Measurements from ENCODE around the gene CATSPERD.
A peak's percentile ranks its signal among the peaks of the same experiment; 100 is the strongest.

Gene CATSPERD, protein sequence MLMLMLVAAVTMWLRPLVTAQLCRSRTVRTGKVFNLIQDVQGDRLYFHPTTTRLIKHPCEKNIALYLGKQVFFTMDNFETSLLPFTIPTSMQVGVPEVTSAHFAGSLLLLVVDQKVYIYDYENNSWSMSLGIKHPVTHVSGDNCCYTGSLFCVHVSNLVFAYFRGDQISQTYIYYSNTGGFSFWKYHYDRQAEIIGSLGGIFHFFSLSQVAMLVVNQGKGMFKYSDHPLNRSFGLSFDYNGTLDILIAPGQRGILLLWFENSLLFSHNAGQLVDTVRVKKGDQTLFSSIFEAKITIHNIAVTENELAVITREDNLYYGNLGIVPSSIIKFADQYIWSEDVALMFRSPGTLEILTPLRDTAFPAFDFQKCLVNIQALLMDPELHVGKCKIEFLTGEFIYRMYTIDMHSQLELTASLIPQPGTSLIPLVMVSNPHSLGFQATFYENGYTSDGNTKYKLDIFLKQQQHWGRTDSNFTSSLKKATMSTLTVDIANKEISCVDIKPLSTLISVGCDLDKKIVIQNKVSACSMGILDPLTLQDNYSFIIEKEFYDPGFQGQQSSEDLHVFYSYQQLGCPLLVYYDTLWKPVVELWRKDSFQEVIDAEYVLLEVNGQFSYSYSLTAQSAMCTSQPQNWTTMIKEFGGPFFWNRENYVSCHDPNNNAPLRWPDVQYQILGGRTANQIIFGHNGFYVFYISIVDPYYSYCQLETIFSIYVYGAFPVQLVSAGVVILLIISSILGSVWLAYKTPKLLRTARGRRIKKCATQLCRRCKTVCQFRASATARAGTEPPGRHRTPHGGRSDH

DNA sequence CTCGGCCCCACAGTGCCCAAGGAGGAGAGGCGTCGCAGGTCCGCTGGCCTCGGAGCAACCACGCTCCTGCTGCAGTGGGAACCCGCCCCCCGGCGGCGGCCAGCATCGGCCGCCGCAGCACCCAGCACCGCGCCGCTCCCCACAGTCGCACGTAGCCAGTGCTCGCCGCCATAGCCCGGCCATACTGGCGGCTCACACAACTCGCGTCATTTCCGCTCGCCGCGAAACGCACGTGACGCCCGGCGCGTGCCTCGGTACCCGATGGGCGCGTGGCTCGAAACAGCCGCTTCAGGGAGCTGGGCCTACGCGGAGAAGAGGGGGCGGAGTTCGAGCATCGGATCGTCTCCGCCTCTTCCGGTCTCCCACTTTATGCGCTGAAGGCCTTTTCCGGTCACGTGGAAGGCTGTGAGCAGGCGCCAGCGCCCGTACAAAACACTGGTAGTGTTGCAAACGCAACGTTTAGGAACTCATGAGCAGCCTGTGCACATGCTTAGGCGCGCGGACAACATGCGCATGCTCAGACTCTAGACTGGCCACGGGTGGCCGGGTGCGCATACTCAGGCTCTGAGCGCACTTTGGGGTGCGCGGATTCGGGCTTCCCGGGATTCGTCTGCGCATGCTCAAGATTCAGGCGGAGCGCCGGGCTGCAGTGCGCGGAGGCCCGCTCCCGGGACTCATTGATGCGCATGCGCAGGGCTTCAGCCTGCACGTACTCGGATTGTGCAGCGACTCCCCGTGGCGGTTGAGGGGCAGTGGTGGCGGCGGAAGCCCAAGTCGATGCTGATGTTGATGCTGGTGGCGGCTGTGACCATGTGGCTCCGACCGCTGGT, at the start of gene CATSPERD, which contains the start of gene LONP1:
Gene CATSPERD, plus strand, starts transcription at position 677 of the 830 bp plus-strand sequence. Its CDS starts 101 bp downstream, at position 778.
Gene LONP1, minus strand, starts transcription at position 186 of the 830 bp plus-strand sequence. Its CDS starts 14 bp downstream, at position 172.
- FAIRE-seq = peak; percentile 36

DNA sequence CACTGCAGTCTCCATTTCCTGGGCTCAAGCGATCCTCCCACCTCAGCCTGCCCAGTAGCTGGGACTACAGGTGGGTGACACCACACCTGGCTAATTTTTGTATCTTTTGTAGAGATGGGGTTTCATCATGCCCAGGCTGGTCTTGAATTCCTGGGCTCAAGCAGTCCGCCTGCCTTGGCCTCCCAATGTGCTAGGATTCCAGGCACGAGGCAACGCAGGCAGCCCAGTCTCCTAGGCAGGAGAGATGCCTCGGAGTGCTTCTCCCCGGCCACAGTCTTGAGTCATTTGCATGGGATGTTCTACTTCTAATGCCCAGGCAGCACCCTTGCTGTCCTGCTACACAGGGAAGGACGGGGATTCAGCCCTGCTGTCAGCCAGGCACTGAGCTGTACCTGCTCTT, 48.8 kb upstream of the CATSPERD start:
- no peak for FAIRE-seq

DNA sequence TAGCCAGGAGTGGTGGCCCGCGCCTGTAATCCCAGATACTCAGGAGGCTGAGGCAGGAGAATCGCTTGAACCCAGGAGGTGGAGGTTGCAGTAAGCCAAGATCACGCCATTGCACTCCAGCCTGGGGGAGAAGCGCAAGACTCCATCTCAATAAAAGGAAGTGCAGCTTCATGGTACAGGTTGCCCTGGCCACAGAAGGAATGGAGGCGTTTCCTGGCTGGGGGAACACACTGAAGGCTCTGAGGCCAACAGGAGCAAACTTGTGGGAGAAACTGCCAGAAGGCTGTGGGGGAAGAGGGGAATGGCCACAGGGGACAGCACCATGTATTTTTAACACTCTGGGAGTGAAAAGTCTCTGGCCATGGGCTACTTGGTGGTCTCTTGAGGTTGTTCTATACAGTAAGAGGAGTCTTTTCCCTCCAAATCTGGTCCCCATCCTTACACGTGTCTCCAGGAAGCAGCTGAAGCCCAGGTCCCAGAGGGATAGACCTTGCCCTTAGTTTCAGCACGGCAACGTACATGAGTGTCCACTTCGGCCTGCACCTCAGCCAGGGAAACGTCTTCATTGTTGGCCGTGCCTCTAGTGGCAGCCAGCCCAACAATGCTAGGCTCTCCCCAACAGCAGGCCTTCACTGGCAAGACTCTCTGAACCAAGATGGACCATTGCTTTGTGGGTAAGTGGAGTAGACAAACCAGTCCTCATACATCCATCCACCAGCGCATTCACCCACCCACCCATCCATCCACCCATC, 47.6 kb upstream of the CATSPERD start:
- no peak for FAIRE-seq

DNA sequence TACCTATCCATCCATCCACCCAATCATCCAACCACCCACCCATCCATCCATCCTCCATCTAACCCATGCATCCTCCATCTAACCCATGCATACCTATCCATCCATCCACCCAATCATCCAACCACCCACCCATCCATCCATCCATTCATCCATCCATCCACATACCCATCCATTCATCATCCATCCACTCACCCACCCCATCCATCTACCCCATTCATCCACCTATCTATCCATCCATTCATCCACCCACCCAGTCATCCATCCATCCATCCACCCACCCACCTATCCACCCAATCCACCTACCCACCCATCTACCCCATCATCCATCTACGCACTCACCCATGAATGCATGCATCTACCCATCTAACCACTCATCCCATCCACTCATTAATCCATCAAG, 46.7 kb upstream of the CATSPERD start:
- FAIRE-seq = no peak

DNA sequence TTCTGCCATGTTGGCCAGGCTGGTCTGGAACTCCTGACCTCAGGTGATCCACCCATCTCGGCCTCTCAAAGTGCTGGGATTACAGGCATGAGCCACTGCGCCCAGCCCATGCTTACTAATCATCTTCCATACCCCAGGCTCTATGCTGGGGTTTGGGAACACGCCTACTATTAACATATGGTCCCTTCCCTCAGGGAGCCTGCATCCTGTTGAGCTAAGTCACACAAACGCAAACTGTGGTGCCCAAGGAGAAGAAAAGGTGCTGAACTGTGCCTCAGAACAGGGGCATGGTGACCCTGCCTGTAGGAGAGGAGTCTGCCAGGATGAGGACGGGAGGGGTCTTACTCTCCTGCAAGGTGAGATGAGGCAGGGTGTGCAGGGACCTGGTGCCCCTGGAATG, 45.7 kb upstream of the CATSPERD start:
- FAIRE-seq = no peak

DNA sequence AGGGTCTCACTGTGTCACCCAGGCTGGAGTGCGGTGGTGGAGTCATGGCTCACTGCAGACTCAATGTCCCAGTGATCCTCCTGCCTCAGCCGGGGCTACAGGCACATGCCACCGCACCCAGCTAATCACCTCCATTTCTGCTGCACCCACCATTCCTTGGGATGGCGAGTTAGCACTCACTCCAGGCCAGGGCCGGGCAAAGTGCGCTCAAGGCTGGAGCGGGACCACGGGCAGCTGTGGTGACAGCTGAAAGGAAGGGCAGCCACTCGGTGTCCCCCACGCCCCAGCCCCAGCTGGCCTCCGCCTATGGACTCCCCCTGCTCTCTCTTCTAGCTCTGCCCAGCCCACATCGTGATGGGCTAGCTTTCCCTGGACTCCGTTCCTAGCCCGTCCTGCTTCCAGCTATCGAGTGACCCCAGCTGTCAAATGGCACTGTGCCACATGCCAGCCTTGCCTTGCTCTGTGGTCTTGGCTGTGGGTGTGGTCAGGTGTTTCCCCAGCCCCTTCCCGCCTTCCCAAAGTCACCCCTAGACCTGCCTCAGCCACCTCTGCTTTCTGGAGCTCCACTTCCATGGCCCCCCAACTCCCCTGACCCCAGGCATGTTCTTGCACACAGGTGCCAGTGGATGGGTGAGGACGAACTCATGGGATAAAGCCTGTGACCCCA, 44.2 kb upstream of the CATSPERD start:
- FAIRE-seq = no peak

DNA sequence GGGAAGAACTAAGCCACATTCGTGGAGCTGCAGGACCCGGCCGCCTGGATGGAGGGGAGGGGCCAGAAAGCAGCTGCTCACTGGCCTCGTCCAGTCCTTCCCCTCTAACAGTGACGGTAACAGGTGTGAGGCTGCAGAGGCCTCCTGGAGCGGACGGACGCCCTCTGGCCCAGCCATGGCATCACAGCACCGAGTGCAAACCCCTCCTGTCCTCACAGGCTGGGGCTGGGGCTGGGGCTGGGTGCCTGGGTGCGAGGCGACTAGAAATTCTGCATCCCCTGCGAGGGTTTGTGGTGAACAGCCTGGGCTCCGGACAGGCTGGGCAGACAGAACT, 43.7 kb upstream of the CATSPERD start:
- no peak for FAIRE-seq

DNA sequence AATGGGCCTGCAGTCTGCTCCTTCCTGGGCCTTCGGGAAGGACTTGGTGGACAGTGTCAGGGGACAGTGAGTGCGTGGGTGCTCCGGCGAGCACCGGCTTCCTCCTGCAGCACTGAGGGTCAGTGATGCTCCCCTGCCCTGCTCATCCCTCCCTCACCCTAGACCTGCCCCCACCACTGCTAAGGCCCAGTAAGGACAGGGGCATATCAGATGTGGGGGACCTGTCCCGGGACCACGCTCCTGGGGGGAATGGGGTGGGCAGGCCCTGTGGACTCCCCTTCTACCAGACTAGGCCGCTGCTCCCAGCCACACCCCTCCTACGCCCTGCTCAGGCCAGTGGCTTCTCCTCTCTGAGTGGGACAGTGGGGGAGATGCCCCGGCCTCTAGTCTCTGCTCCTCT, 43.3 kb upstream of the CATSPERD start:
- FAIRE-seq = no peak

DNA sequence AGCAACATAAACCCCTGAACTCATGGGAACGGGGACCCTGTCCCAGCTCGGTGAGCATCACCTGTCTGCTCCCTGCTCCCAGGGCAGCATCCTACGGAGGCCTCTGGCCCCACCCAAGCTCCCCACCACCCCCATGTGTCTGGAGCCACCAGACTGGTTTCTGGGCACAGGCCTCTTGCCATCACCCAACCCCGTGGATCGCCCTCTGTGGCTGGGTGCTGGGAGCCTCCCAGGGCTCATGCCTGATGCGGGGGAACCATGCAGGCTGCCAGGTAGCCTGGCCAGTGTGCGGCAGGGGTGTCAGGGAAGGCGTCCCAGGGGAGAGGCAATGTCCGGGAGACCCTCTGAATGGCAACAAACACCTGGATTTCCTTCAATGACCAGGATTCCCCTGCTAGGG, 42.9 kb upstream of the CATSPERD start:
- no peak for FAIRE-seq

DNA sequence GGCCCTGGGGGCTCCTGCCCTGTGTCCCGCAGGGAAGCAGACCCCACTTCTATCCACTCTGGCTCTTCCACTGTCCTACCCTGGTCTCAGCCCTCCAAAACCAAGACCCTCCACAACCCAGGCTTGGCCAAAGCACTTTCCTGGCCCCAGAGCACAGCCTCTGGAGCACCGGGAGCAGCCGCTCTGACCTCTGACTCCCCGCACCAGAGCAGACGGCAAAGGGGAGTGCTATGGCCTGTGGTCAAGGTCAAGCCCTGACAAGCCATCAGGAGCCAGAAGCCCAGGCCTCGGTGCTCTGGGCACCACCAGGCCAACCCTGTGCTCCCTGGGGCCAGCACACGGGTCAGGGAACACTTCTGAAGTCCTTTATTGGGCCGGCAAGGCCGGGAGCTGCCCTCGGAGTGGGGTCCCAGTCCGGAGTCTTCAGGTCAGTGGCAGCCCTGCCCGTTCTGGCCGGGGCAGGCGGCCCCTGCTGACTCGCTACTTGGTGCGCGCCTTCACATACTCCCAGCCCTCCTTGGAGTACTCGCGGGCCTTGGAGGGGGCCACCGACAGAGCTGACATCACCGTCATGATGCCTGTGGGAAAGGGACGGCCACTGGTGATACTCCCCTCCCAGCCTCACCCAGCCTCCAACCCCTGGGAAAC, 42.2 kb upstream of the CATSPERD start:
- no peak for FAIRE-seq

DNA sequence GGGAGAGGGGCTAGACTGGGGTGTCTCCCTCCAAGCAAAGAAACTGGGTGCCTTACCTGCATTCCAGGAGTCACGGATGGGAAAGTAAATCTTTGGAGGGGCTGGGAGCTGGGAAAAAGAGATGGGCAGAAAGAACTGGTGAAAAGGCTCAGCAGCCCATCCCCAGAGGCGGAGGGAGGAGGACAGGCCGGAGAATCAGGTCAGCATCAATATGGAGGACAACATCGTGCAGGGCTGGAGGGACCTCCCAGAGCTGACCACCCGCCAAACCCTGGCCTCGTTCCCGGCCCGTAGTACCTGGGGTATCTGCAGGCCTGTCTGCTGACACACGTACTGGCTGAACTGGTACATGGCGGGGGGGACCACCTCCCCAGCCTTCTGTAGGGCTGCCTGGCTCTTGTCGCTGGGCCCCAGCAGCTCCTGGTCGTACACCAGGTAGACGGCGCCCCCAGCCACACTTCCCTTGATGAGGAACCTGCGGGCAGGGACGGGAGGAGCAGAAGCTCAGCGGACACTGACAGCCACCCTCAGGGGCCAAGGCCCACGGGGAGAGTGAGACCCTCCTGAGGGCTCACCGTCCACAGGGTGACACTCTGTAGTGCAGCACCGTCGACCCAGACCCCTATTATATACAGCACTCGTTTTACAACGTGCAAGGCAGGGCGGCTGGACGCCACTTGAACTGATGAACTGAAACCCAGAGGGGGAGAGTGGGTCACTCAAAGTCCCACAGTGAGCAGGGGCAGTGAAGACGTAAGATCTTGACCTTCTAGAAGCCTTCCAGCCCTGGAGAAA, 41.0 kb upstream of the CATSPERD start:
- no peak for FAIRE-seq

DNA sequence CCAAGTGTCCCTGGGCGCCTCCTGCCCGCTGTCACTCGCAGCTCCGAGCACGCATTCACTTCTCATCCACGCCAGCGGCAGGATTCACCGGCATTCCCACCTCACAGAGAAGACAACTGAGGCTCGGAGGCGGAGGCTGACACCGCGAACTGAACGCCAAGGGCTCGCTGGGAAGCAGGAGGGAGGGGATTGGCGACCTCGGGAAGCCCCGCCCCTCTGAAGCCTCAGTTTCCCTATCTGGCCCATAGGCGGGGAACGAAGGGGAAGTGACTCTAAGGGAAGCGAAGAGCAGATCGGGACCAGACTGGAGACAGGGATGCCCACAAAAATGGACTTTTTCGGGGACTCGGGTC, 40.4 kb upstream of the CATSPERD start:
- FAIRE-seq = no peak

DNA sequence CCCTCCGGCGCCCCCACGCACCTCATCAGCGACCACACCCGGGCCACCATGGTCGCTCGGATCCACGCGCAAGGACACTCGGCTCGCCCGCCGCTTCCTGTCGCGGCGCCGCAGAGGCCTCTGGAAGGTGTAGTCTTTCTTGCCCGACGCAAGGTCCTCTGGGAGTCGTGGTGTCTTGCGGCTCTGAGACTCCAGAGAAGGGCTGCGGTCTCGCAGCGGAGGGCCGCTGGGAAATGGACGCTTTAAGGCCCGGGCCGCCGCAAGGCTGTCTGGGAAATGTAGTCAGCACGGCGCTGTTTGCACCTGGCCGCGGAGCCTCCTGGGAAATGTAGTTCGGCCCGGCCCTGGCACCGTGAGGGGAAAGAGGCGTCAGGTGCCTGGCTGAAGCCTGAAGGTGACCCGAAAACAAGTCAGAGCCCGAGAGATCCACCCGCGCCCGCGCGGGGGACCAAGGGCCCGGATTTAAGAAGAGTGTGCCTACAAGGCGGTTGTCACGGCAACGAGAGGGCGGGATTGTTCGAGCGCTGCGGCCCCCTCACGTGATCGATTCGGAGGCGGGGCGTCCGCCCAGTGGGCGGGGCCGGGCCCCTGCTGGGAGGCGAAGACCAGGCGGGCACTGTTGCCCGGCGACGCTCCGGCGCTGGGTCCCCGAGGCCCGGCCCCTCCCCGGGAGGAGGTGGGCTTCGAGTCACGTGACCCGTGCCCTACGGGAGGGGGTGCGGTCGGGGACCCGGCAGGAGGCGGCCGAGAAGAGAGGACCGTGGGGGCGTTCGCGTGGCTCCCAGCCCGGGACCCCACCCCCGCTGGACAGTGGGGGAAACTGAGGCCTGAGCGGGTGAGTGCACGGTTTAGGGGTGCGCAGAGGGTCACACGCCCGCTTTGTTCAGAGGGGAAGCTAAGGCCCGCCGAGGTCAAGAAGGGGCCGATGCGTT, 39.7 kb upstream of the CATSPERD start, which contains the start of the genes HSD11B1L and MICOS13:
Gene HSD11B1L, plus strand, starts transcription at position 591 of the 932 bp plus-strand sequence. CDS start 3,806 bp downstream, outside the sequence.
Gene MICOS13, minus strand, starts transcription at position 80 of the 932 bp plus-strand sequence. Its CDS starts 30 bp downstream, at position 50.
- peak; percentile 92 for FAIRE-seq

DNA sequence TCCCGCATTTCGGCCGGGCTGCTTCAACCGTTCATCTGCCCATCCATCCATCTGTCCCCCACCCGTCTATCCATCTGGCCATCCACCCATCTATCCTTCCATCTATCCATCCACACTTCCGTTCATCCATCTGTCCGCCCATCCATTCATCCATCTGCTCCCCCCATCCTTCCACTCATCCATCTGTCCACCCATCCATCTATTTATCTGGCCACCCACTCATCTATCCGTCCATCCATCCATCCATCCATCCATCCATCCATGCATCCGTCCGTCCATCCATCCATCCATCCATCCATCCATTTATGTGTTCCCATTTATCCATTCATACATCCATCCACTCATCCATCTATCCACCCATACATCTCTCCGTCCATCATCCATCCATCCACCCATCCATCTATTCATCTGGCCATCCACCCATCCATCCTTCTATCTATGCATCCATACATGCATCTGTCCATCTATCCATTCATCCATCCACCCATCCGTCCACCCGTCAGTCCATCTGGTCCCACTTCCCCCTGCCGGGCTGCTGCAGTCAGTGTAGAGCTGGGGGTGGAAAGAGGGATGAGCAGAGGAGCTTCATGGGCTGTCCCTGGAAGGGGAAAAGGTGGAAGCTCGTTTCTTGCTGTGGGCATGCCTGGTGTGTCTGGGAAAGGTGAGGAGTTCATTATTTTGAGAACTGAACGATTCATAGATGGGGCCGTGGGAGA, 38.9 kb upstream of the CATSPERD start:
- no peak for FAIRE-seq

DNA sequence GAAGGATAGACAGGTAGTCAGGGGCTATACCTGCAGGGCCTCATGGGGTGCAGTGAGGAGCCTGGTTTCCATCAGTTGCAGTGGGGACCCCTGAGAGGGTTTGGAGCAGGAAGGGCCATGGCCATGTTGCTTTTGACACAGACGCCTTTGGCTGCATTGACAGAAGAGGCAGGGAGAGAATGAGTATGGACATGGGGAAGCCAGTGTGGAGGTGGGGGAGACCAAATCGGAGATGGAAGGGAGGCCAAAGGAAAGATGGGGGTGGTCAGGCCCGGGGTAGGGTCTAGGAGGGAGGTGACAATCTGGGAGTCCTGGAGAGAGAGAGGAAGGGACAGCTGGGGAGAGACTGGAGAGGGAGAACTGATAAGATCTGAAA, 38.3 kb upstream of the CATSPERD start:
- no peak for FAIRE-seq

DNA sequence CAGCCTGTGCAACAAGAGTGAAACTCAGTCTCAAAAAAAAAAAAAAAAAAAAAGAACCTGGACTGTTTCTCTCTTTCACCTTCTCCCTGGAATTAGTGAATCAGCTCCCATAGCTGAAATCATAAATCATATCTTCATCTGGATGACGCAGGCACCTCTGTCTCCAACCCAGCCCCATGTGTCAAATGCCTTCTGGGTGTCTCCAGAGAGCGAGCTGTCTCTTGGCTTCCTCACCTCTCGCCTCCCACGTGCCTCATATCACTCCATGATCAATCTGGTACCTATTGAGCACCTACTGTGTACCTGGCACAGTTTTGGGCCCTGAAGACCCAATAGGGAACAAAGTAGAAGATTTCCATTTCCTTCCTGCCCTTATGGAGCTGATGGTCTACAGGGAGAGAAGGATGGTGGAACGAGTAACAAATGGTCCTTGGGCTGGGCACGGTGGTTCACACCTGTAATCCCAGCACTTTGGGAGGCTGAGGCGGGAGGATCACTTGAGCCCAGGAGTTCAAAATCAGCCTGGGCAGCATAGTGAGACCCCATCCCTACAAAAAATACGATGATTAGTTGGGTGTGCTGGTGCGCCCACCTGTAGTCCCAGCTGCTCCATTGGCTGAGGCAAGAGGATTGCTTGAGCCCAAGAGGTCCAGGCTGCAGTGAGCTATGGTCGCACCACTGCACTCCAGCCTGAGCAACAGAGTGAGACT, 37.1 kb upstream of the CATSPERD start:
- FAIRE-seq = no peak

DNA sequence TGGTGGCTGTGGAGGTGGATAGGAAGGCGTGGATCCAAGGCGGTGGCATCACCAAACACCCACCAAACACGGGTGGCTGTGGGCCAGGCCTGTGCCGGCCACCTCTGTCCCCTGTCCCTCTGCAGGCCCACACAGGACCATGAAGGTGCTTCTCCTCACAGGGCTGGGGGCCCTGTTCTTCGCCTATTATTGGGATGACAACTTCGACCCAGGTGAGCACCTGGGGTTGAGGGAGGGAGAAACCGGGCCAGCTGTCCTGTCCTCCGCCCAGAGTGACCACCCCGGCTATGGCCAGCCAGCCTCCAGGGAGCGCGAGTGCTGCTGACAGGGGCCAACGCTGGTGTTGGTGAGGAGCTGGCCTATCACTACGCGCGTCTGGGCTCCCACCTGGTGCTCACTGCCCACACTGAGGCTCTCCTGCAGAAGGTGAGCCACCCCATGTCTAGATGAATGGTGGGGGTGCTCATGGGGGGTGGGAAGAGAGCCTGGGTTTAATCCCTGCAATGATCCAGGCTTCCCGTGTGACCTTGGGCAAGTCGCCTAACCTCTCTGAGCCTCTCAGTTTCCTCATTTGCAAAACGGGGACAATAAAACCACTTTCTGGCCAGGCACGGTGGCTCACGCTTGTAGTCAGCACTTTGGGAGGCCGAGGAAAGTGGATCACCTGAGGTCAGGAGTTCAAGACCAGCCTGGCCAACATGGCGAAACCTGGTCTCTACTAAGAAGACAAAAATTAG, 35.6 kb upstream of the CATSPERD start:
- no peak for FAIRE-seq
